IMR-90 (cell line): ENCODE data around the gene AGAP1. TPM values are rescaled to one million over a fixed set of nuclear protein-coding genes. Genes with fewer than 3 reads are reported as not detected.

Experiments used
- ATAC-seq: fragments of 200-7000 bp; cut with Tn5 transposase; 2 replicates; pipeline ENCODE4 v1.9.1; 2020; ENCODE audit warnings: low read depth, mild to moderate bottlenecking, moderate library complexity
- BruUV-seq: library from RNA; stranded (reverse); fragments of 400-500 nt; replicated peaks from 2 replicates; lab custom pipeline; 2021; lab: Mats Ljungman, UMichigan
- CTCF ChIA-PET: fragments of 300-600 bp; formaldehyde crosslinking; extraction: SDS; loops from one replicate; lab custom pipeline; 2021; ENCODE audit warnings: antibody characterized with exemption; lab: Yijun Ruan, JAX
- POLR2A ChIA-PET: fragments of 300-600 bp; sonication (Branson Sonifier 250); formaldehyde crosslinking; loops from one replicate; lab custom pipeline; 2022; ENCODE audit warnings: antibody characterized with exemption; ENCODE audit not compliant: unreplicated experiment; lab: Charles Lee
- DNase-seq: peaks from one replicate; pipeline ENCODE4 v3.0.0; 2013
- H2AFZ ChIP-seq: replicated peaks from 2 replicates; pipeline ENCODE3; 2013; ENCODE audit warnings: low read length, mild to moderate bottlenecking; ENCODE audit not compliant: poor library complexity
- H2AK5ac ChIP-seq: 2 replicates; pipeline ENCODE4 v1.6.1; 2013; ENCODE audit warnings: low read depth, low read length, inconsistent platforms
- H2AK9ac ChIP-seq: replicated peaks from 2 replicates; pipeline ENCODE3; 2013; ENCODE audit warnings: mild to moderate bottlenecking, low read depth, low read length, moderate library complexity; ENCODE audit not compliant: poor library complexity
- H2BK120ac ChIP-seq: 2 replicates; pipeline ENCODE4 v1.6.1; 2013; ENCODE audit warnings: low read depth, low read length, inconsistent platforms
- H2BK15ac ChIP-seq: 3 replicates; pipeline ENCODE4 v1.6.1; 2013; ENCODE audit warnings: low read depth, low read length, inconsistent platforms
- H2BK20ac ChIP-seq: 2 replicates; pipeline ENCODE4 v1.6.1; 2013; ENCODE audit warnings: low read depth, mild to moderate bottlenecking, inconsistent platforms, low read length, moderate library complexity
- H2BK5ac ChIP-seq: 2 replicates; pipeline ENCODE4 v1.6.1; 2013; ENCODE audit warnings: mild to moderate bottlenecking, low read depth, low read length, inconsistent platforms; ENCODE audit not compliant: poor library complexity, severe bottlenecking
- H3K14ac ChIP-seq: replicated peaks from 2 replicates; pipeline ENCODE4 v1.6.1; 2013; ENCODE audit warnings: low read depth, low read length, inconsistent platforms
- H3K18ac ChIP-seq: 2 replicates; pipeline ENCODE4 v1.6.1; 2013; ENCODE audit warnings: low read depth, low read length, control low read depth
- H3K23ac ChIP-seq: 2 replicates; pipeline ENCODE4 v1.6.1; 2013; ENCODE audit warnings: low read depth, low read length, inconsistent platforms
- H3K27ac ChIP-seq: 2 replicates; pipeline ENCODE4 v1.5.1; 2013; ENCODE audit warnings: mild to moderate bottlenecking, control low read depth, low read length; ENCODE audit not compliant: insufficient read depth
- H3K27me3 ChIP-seq: 2 replicates; pipeline ENCODE4 v1.6.1; 2013; ENCODE audit warnings: low read length; ENCODE audit not compliant: control insufficient read depth, insufficient read depth
- H3K36me3 ChIP-seq: 2 replicates; pipeline ENCODE4 v1.6.1; 2013; ENCODE audit warnings: low read length, mixed read lengths; ENCODE audit not compliant: control insufficient read depth, insufficient read depth
- H3K4ac ChIP-seq: 2 replicates; pipeline ENCODE4 v1.6.1; 2013; ENCODE audit warnings: low read depth, low read length, inconsistent platforms
- H3K4me1 ChIP-seq: 2 replicates; pipeline ENCODE4 v1.6.1; 2013; ENCODE audit warnings: low read length, mixed read lengths; ENCODE audit not compliant: control insufficient read depth, insufficient read depth
- H3K4me2 ChIP-seq: 2 replicates; pipeline ENCODE4 v1.6.1; 2013; ENCODE audit warnings: low read depth, mild to moderate bottlenecking, control low read depth, low read length, moderate library complexity
- H3K4me3 ChIP-seq: 2 replicates; pipeline ENCODE4 v1.5.1; 2013; ENCODE audit warnings: low read depth, mild to moderate bottlenecking, control low read depth, low read length, moderate library complexity; ENCODE audit not compliant: insufficient read depth
- H3K56ac ChIP-seq: 2 replicates; pipeline ENCODE4 v1.6.1; 2013; ENCODE audit warnings: low read length, inconsistent platforms; ENCODE audit not compliant: insufficient read depth; ENCODE audit errors: extremely low read depth
- H3K79me1 ChIP-seq, 2 experiments: 2 replicates each; pipeline ENCODE4 v1.6.1; 2013; ENCODE audit warnings: low read length in 2 of 2, inconsistent platforms in 1 of 2, low read depth in 1 of 2
- H3K9ac ChIP-seq: 2 replicates; pipeline ENCODE4 v1.6.1; 2013; ENCODE audit warnings: low read depth, low read length, control low read depth
- H3K9me1 ChIP-seq: 2 replicates; pipeline ENCODE4 v1.6.1; 2013; ENCODE audit warnings: low read length, inconsistent platforms; ENCODE audit not compliant: insufficient read depth
- H3K9me3 ChIP-seq: 2 replicates; pipeline ENCODE4 v1.6.1; 2013; ENCODE audit warnings: low read length; ENCODE audit not compliant: control insufficient read depth, insufficient read depth
- H4K20me1 ChIP-seq: 2 replicates; pipeline ENCODE4 v1.6.1; 2013; ENCODE audit warnings: low read length, inconsistent platforms; ENCODE audit not compliant: insufficient read depth
- H4K5ac ChIP-seq: 2 replicates; pipeline ENCODE4 v1.6.1; 2013; ENCODE audit warnings: mild to moderate bottlenecking, low read depth, low read length, control low read depth
- H4K8ac ChIP-seq, 2 experiments: 2 replicates each; pipeline ENCODE4 v1.6.1; 2013; ENCODE audit warnings: low read depth in 2 of 2, low read length in 2 of 2, control low read depth in 1 of 2, inconsistent platforms in 1 of 2
- H4K91ac ChIP-seq: 2 replicates; pipeline ENCODE4 v1.6.1; 2013; ENCODE audit warnings: low read depth, low read length, inconsistent platforms; ENCODE audit not compliant: insufficient read depth
- CEBPB ChIP-seq: IDR thresholded peaks from 2 replicates; pipeline ENCODE4 v1.6.1; 2012; ENCODE audit warnings: low read depth, low read length, improper control_type of control experiment
- CHD1 ChIP-seq: IDR thresholded peaks from 2 replicates; pipeline ENCODE4 v1.6.1; 2012; ENCODE audit warnings: low read depth, low read length, improper control_type of control experiment
- MAFK ChIP-seq: IDR thresholded peaks from 2 replicates; pipeline ENCODE4 v1.6.1; 2012; ENCODE audit warnings: low read depth, low read length, improper control_type of control experiment
- MAZ ChIP-seq: IDR thresholded peaks from 2 replicates; pipeline ENCODE4 v1.6.1; 2012; ENCODE audit warnings: low read depth, mild to moderate bottlenecking, low read length, improper control_type of control experiment, moderate library complexity, borderline replicate concordance
- NFE2L2 ChIP-seq: fragments of 150-350 bp; IDR thresholded peaks from 2 replicates; pipeline ENCODE4 v1.6.1; 2016; ENCODE audit warnings: low read depth, mild to moderate bottlenecking, low read length
- RFX5 ChIP-seq: IDR thresholded peaks from 2 replicates; pipeline ENCODE4 v1.8.0; 2012; ENCODE audit warnings: low read depth, mild to moderate bottlenecking, low read length, moderate library complexity
- SMC3 ChIP-seq: fragments of 150-350 bp; IDR thresholded peaks from 2 replicates; pipeline ENCODE4 v1.6.1; 2016; ENCODE audit warnings: low read depth, mild to moderate bottlenecking, antibody characterized with exemption, low read length, moderate library complexity
- WGBS, 2 experiments: methylation state at CpG; one replicate each; pipeline versions ENCODE4 v1.1.5 to v1.1.7; 2013; ENCODE audit warnings: missing lambda C conversion rate in 2 of 2; ENCODE audit not compliant: insufficient read length in 1 of 2; ENCODE audit errors: extremely low coverage in 2 of 2; 5-methylcytosine and 5-hydroxymethylcytosine counted together
- dilution Hi-C: fragments of 300-500 bp; cut with HindIII; formaldehyde crosslinking; loops from one replicate; pipeline ENCODE4 v1.14.3; 2018; ENCODE audit warnings: low sequenced_read_pairs; ENCODE audit not compliant: unreplicated experiment
- in situ Hi-C: fragments of 300-500 bp; cut with MboI; formaldehyde crosslinking; loops from 3 replicates; pipeline ENCODE4 v1.14.3; 2019; ENCODE audit warnings: low sequenced_read_pairs, inconsistent platforms, mixed read lengths
- intact Hi-C: fragments of 100-400 bp; cut with micrococcal nuclease; formaldehyde crosslinking; loops from 2 replicates; pipeline ENCODE4 v1.10.0; 2022
- polyA plus RNA-seq, 3 experiments: library from polyadenylated mRNA; depleted of rRNA; stranded (reverse); fragments of >200 nt; gene quantifications; 2 replicates each; pipeline ENCODE4 v1.2.3, GENCODE V29; 2012; ENCODE audit warnings: low replicate concordance in 1 of 3
- total RNA-seq: library from RNA; depleted of rRNA; stranded (reverse); fragments of >200 nt; gene quantifications from 2 replicates; pipeline ENCODE4 v1.2.3, GENCODE V29; 2012
- TF ChIP-seq, protein P1 (sequence below): fragments of 150-350 bp; IDR thresholded peaks from 2 replicates; pipeline ENCODE4 v1.6.1; 2016; ENCODE audit warnings: low read depth, mild to moderate bottlenecking, low read length, moderate library complexity, borderline replicate concordance

Gene AGAP1
- total and polyA plus RNA-seq, 2 of the 4 experiments (the other 2 are of a cell fraction) = 15.1 to 16.4 TPM

DNA sequence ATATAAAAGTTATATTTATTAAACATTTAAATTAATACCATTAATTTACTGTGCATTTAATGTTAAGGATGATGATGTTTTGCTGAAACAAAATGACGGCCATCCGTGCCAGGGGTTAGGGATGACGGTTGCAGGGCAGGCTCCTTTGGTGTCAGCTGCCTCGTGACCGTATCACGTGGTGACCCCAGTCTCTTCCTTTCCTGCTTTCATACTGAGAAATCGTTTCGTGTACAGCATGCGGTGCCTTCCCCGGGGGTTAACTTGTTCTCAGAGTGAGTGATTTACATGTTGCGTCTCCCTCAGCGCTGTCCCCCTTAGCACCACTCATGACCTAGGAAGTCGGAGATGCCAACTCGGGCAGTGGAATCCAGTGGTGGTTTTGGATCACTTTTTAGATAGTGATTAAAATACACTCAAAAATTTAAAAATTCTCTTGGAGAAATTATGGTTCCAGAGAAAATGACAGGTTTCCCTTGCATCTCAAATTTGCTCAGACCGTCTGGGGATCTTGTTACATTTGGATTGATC lies 383.5 kb downstream of the AGAP1 start:
- CTCF ChIA-PET = no interaction called here

More for the DNA sequence above, 383.5 kb downstream of the AGAP1 start:
- no peak overlapping the region for H3K18ac ChIP-seq
- H3K4me2 ChIP-seq = no peak overlapping the region
- no peaks in the 10 kb centered on the region for H3K4me1 ChIP-seq
- peaks cover 0 to 4% of the 10 kb centered on the region in 2 experiments; a peak in 1 of 4 replicates for H3K79me1 ChIP-seq
- no peak overlapping the region for H3K14ac ChIP-seq
- no TSS peak for BruUV-seq
- 0 out of 2 replicates have a peak, but pooled peaks cover 4% of the 10 kb centered on the region for H3K9me1 ChIP-seq
- H4K91ac ChIP-seq = no peak overlapping the region
- no peak overlapping the region for H3K27ac ChIP-seq
- no peak overlapping the region for H3K23ac ChIP-seq
- dilution Hi-C loops = no loop called here
- DNase-seq (no peak), ATAC-seq (no peak)
- H3K9ac ChIP-seq = no peak overlapping the region
- H3K4me3 ChIP-seq = no peak overlapping the region
- H2AK9ac ChIP-seq = no peak overlapping the region
- H3K36me3 ChIP-seq = no peaks in the 10 kb centered on the region; the same call in 1 of the 2 replicates
- no peaks in the 10 kb centered on the region for H3K9me3 ChIP-seq
- H3K4ac ChIP-seq = no peak overlapping the region
- in situ Hi-C loops = no loop called here
- H3K56ac ChIP-seq = no peak overlapping the region
- no peak overlapping the region for H2BK5ac ChIP-seq
- H4K20me1 ChIP-seq = no peaks in the 10 kb centered on the region
- WGBS, 2 experiments = 83% methylated on average over 9 of the region's 15 CpGs; no CpG with 5 or more reads in 1 of the 2 experiments
- POLR2A ChIA-PET = no interaction called here
- no peak overlapping the region for H4K5ac ChIP-seq
- intact Hi-C loops = no loop called here
- H3K27me3 ChIP-seq = no peaks in the 10 kb centered on the region
- no peak overlapping the region for H2AK5ac ChIP-seq
- no peak for TF ChIP-seq CHD1
- no peak for TF ChIP-seq RFX5
- TF ChIP-seq MAZ = no peak
- TF ChIP-seq SMC3 = no peak
- TF ChIP-seq NFE2L2 = no peak
- no peak for TF ChIP-seq CEBPB
- TF ChIP-seq MAFK = no peak
- TF ChIP-seq, protein P1, sequence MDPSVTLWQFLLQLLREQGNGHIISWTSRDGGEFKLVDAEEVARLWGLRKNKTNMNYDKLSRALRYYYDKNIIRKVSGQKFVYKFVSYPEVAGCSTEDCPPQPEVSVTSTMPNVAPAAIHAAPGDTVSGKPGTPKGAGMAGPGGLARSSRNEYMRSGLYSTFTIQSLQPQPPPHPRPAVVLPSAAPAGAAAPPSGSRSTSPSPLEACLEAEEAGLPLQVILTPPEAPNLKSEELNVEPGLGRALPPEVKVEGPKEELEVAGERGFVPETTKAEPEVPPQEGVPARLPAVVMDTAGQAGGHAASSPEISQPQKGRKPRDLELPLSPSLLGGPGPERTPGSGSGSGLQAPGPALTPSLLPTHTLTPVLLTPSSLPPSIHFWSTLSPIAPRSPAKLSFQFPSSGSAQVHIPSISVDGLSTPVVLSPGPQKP = no peak
- H2BK20ac ChIP-seq = no peak overlapping the region
- H2BK15ac ChIP-seq = no peak overlapping the region
- H4K8ac ChIP-seq = no peak overlapping the region
- H2AFZ ChIP-seq = no peak overlapping the region
- no peak overlapping the region for H2BK120ac ChIP-seq
